Occipital lobe (tissue), 2 donors: ENCODE measurements around the gene FAM131B. TPM values are rescaled to one million over a fixed set of nuclear protein-coding genes. Genes with fewer than 3 reads are reported as not detected.
A peak's percentile ranks its signal among the peaks of the same experiment; 100 is the strongest.

Experiments used
- DNase-seq: peaks from one replicate; lab custom pipeline; 2025; lab: John Stamatoyannopoulos, UW
- total RNA-seq: library from RNA; depleted of rRNA; stranded (reverse); fragments of >200 nt; gene quantifications from one replicate; pipeline ENCODE4 v1.2.3, GENCODE V29; 2014

Gene FAM131B
- total RNA-seq, 1 donor from 2014 or later: 91.1 TPM

GRCh38 chr7:143383642-143383957, 21.1 kb upstream of the FAM131B start:
- DNase-seq: no peak

GRCh38 chr7:143382791-143383641, 20.5 kb upstream of the FAM131B start:
- no peak for DNase-seq

DNA sequence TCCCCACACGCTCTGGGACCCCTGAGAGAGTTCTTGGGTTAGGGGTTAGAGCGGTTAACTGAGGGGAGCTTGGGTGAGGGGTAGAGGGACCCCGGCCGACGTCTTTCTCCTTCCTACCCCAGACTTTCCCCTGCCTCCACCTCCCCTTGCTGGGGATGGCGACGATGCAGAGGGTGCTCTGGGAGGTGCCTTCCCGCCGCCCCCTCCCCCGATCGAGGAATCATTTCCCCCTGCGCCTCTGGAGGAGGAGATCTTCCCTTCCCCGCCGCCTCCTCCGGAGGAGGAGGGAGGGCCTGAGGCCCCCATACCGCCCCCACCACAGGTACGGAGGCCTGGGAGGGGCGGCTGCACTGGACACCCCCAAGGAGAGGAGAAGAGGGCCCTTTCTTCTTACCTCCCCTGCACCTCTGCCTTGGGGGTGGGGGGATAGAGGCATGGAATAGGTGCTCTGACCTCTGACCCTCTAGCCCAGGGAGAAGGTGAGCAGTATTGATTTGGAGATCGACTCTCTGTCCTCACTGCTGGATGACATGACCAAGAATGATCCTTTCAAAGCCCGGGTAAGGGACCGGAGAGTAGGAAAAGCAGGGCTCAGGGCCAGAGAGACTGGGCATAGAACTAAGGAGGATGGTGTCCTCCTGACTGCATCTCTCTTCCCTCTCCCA, 19.7 kb upstream of the FAM131B start:
- DNase-seq: no peak

DNA sequence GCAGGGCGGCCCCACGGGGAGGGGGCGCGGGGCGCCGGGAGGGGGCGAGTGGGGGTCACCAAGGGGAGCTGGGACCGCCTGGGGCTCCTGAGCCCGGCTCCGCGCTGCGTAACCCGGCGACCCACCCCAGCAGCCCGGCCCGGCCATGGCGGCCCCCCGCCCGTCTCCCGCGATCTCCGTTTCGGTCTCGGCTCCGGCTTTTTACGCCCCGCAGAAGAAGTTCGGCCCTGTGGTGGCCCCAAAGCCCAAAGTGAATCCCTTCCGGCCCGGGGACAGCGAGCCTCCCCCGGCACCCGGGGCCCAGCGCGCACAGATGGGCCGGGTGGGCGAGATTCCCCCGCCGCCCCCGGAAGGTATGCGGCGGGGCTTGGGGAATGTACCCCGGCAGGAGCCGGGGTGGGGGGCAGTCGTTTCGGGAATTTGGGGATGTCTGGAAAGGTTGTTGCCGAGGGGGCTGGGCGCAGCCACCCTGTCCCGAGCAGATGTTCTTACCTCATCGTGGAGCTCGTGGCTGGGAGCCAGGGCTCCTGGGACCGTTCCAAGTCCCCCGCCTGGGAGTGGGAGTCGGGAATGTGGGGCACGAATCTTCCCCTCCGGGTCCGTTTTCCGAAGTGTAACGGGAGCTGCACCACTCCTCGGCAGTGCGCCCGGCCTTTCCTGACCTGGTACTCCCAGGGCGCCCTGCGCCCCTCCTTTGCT, 19.1 kb upstream of the FAM131B start:
- DNase-seq: peak; percentile 34

GRCh38 chr7:143380646-143381426, 18.3 kb upstream of the FAM131B start, which contains the start of gene ZYX:
Gene ZYX (plus strand): TSS chr7:143381345. CDS start chr7:143381572, 227 bp downstream.
- peak; percentile 82 for DNase-seq

DNA sequence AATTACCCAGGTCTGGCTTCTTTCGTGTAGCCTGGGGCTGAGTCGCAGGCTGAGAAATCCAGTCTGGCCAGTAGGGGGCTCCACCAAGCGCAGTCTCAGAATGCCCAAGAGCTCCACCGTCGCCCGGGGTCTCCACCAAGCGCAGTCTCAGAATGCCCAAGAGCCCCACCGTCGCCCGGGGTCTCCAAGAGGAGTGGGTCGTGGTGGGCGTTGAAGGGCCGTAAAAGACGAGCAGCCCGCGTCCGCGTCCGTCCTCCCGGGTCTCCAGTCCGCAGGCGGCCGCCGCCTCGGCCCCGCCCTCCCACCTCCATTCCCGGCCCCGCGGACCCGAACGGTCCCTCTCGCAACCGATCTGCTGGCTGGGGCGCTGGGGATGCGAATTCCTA, 17.7 kb upstream of the FAM131B start:
- DNase-seq: peak; percentile 65

- no peak for DNase-seq
Observed at GRCh38 chr7:143379611-143380259, 17.2 kb upstream of the FAM131B start.

DNA sequence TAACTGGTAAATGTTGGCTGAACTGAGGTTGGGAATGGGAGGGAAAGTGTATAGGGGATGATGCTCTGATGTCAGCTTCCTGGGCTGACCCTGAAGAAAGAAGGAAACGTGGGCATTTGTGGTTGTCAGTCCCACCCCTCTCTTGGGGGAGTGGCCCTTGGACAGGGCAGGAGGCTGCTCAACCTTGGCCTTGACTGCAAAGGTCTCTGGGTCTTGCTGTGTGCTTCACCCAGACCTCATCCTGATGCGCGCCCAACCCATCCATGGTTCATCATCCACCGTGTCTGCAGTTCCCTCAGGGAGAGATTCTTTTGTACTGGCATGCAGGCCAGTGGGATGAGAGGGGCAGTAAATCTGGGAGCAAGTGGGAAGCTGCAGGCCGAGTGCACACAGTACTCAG, 13.9 kb upstream of the FAM131B start:
- DNase-seq: no peak

- no peak for DNase-seq
Observed at GRCh38 chr7:143375298-143376034, 13.0 kb upstream of the FAM131B start.

DNA sequence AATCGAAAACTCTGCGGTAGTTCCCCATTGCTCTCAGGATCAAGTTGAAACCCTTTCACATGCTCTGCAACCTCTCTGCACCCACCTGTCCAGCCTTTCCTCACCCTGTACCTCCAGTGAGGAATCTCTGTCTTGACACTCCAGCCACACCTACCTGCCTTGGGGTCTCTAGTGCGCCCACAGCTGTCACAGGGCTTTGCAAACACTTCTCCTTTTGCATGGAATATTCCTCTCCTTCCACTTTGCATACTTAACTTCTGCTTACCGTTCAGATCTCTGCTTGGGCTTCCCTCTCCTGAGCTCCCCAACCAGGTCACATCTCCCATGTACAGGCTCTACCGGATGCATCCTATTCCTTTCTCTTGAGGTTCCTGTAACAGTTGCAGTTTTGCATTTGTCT, 12.0 kb upstream of the FAM131B start:
- DNase-seq: no peak

DNA sequence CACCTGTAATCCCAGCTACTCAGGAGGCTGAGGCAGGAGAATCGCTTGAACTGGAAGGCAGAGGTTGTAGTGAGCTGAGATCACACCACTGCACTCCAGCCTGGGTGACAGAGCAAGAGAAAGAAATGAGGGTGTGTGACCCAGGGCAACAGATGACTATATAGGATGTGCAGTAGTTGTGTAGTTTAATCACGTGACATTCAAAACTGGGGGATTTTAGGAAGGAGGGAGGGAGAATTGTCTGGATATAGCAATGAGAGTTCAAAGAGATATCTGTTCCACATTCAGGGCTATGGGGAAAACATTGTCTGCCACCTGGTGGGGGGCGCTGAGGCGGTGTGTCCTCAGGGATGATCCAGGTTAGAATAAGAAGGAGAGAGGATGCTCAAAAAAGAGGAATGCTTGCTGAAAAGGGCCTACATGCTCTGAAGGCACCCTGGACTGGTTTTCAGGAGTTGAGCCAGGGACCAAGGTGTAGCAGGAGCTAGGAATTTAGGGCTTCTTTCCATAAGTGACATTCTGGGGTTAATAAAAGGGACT, 10.8 kb upstream of the FAM131B start:
- DNase-seq: no peak

- peak; percentile 81 for DNase-seq
Observed at GRCh38 chr7:143372070-143372469, 9.6 kb upstream of the FAM131B start.

- DNase-seq: no peak
Observed at GRCh38 chr7:143369678-143370651, 7.5 kb upstream of the FAM131B start.

DNA sequence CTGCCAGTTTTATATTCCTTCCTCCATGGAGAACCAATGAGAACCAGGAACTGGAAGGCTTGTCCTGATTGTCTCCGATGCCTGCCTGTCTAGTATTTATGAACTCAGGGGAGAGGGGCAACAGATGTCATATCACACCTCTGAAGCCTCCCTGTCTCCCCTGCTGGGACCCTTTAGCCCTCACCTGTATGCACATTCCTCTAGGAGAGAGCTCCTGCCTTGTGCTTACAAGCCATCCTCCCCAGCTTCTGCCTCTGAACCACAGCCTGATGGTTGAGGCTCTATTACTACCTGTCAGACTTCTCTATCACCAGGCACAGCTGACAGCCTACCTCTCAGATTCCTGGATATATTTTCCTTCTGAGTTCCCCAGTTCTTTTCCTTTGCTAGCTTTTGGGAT, 5.9 kb upstream of the FAM131B start:
- DNase-seq: no peak

- no peak for DNase-seq
Observed at GRCh38 chr7:143367972-143368371, 5.5 kb upstream of the FAM131B start.

- DNase-seq: no peak
Observed at GRCh38 chr7:143363016-143363937, 764 bp upstream of the FAM131B start.

- DNase-seq: no peak
Observed at GRCh38 chr7:143361552-143362130, 872 bp downstream of the FAM131B start.
